ENCODE measurements around the gene MARCO. TPM values are rescaled to one million over a fixed set of nuclear protein-coding genes. Genes with fewer than 3 reads are reported as not detected.

MARCO gene
- polyA plus RNA-seq, 1 donor (not counting 4 experiments of a cell fraction or from before 2014, with no cell fraction given) = 0.13 TPM

DNA sequence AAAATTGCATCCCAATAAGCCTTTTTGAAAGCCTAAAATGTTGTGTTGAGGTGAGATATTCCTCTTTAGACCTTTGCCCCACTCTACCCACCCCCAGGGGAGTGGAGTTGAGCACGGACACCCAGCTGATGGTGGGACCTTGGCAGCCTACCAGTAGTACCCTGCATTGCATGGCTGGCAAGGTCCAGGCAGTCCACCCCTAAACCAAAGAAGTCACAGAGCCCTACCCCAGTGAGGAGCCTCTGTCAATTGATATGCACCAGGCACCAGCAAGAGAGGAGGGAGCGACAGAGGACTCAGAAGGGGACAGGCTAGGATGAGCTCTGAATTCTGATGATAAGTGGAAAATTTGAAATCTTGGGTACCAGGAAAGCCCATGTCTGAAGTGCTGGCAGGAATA is 38.6 kb downstream of the MARCO start:
- H3K27ac ChIP-seq (ENCODE audit: control insufficient read depth, insufficient read depth, low read length) = no peak overlapping the region
- no peaks in the 10 kb centered on the region for H3K9me1 ChIP-seq (ENCODE audit: control insufficient read depth, extremely low read depth, insufficient read depth, low read length)
- TF ChIP-seq EZH2 (IDR thresholded peaks at IDR 0.05; ENCODE audit: low read length) = no peak
- TF ChIP-seq, protein P1, sequence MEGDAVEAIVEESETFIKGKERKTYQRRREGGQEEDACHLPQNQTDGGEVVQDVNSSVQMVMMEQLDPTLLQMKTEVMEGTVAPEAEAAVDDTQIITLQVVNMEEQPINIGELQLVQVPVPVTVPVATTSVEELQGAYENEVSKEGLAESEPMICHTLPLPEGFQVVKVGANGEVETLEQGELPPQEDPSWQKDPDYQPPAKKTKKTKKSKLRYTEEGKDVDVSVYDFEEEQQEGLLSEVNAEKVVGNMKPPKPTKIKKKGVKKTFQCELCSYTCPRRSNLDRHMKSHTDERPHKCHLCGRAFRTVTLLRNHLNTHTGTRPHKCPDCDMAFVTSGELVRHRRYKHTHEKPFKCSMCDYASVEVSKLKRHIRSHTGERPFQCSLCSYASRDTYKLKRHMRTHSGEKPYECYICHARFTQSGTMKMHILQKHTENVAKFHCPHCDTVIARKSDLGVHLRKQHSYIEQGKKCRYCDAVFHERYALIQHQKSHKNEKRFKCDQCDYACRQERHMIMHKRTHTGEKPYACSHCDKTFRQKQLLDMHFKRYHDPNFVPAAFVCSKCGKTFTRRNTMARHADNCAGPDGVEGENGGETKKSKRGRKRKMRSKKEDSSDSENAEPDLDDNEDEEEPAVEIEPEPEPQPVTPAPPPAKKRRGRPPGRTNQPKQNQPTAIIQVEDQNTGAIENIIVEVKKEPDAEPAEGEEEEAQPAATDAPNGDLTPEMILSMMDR (optimal IDR thresholded peaks at IDR 0.05 in 1 of 3, IDR thresholded peaks at IDR 0.05 in 1 of 3, conservative IDR thresholded peaks at IDR 0.05 in 1 of 3; ENCODE audit: extremely low read depth in 1 of 3, insufficient read depth in 2 of 3, low read length in 3 of 3) = no peak
- FAIRE-seq (no peak), DNase-seq (ENCODE audit: low read depth, low spot score) (no peak)
- no peak overlapping the region for H3K9ac ChIP-seq (ENCODE audit: control insufficient read depth, extremely low read depth, insufficient read depth, low read length)
- H3K4me3 ChIP-seq (ENCODE audit: control insufficient read depth in 2 of 3, extremely low read depth in 1 of 3, insufficient read depth in 2 of 3, low read depth in 1 of 3, low read length in 3 of 3) = no peak overlapping the region
- H3K9me3 ChIP-seq (ENCODE audit: control insufficient read depth, low read depth, low read length) = peaks cover 7% of the 10 kb centered on the region
- H3K27me3 ChIP-seq (ENCODE audit: control insufficient read depth, extremely low read depth, insufficient read depth, low read length) = peaks cover 29% of the 10 kb centered on the region
- no peaks in the 10 kb centered on the region for H3K36me3 ChIP-seq (ENCODE audit: control insufficient read depth in 2 of 2, extremely low read depth in 1 of 2, insufficient read depth in 2 of 2, low read length in 2 of 2)
- H3K4me2 ChIP-seq (ENCODE audit: control insufficient read depth, extremely low read depth, insufficient read depth, low read depth, low read length) = no peak overlapping the region
- H3K79me2 ChIP-seq (ENCODE audit: control insufficient read depth, insufficient read depth, low read length) = no peaks in the 10 kb centered on the region
- H4K20me1 ChIP-seq (ENCODE audit: control insufficient read depth, extremely low read depth, insufficient read depth, low read length) = no peaks in the 10 kb centered on the region
- dilution Hi-C loops (cut with MboI; ENCODE audit: extremely low pct_ligation_motif_present, low sequenced_read_pairs) = no loop called here
- H2AFZ ChIP-seq (ENCODE audit: control insufficient read depth, low read length) = no peak overlapping the region
- no peaks in the 10 kb centered on the region for H3K4me1 ChIP-seq (ENCODE audit: control insufficient read depth, extremely low read depth, insufficient read depth, low read length)

DNA sequence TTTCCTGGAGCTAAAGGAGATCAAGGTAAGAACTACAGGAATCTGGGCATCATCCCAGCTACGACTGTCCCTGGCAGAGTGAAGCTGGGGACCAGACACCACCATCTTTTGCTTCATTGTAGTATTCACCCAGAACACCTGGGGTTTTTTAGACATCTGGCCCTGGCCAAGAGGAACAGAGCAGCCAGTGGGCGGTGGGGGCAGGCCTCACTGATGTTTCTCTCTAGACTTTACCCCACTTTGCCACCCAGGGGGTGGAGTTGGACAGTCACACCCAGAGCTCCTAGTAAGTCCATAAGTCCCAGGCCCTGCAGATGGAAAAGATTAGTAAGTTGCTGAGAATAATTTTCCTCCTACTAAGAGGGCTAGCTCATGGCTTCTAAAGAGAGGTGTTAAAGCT is 39.6 kb downstream of the MARCO start:
- Histone ChIP-seq H3K36me3 (ENCODE audit: control insufficient read depth in 2 of 2, extremely low read depth in 1 of 2, insufficient read depth in 2 of 2, low read length in 2 of 2) (no peaks in the 10 kb centered on the region), H3K27me3 (ENCODE audit: control insufficient read depth, extremely low read depth, insufficient read depth, low read length) (peaks cover 29% of the 10 kb centered on the region), H3K79me2 (ENCODE audit: control insufficient read depth, insufficient read depth, low read length) (no peaks in the 10 kb centered on the region), H3K4me2 (ENCODE audit: control insufficient read depth, extremely low read depth, insufficient read depth, low read depth, low read length) (no peak overlapping the region), H3K9me3 (ENCODE audit: control insufficient read depth, low read depth, low read length) (peaks cover 4% of the 10 kb centered on the region), H4K20me1 (ENCODE audit: control insufficient read depth, extremely low read depth, insufficient read depth, low read length) (no peaks in the 10 kb centered on the region), H3K4me3 (ENCODE audit: control insufficient read depth in 2 of 3, extremely low read depth in 1 of 3, insufficient read depth in 2 of 3, low read depth in 1 of 3, low read length in 3 of 3) (no peak overlapping the region), H2AFZ (ENCODE audit: control insufficient read depth, low read length) (no peak overlapping the region), H3K27ac (ENCODE audit: control insufficient read depth, insufficient read depth, low read length) (no peak overlapping the region), H3K9me1 (ENCODE audit: control insufficient read depth, extremely low read depth, insufficient read depth, low read length) (no peaks in the 10 kb centered on the region), H3K9ac (ENCODE audit: control insufficient read depth, extremely low read depth, insufficient read depth, low read length) (no peak overlapping the region), H3K4me1 (ENCODE audit: control insufficient read depth, extremely low read depth, insufficient read depth, low read length) (no peaks in the 10 kb centered on the region)
- FAIRE-seq (no peak), DNase-seq (ENCODE audit: low read depth, low spot score) (no peak)
- dilution Hi-C loops (cut with MboI; ENCODE audit: extremely low pct_ligation_motif_present, low sequenced_read_pairs) = no loop called here
- no peak for TF ChIP-seq EZH2 (IDR thresholded peaks at IDR 0.05; ENCODE audit: low read length)
- TF ChIP-seq, protein P1 (optimal IDR thresholded peaks at IDR 0.05 in 1 of 3, IDR thresholded peaks at IDR 0.05 in 1 of 3, conservative IDR thresholded peaks at IDR 0.05 in 1 of 3; ENCODE audit: extremely low read depth in 1 of 3, insufficient read depth in 2 of 3, low read length in 3 of 3) = no peak

Measured in keratinocyte (primary cell).